NCI-H1436 (cell line): ENCODE data around the gene DOCK8.

Experiments
- DNase-seq: peaks from one replicate; lab custom pipeline; 2025; lab: John Stamatoyannopoulos, UW

Gene DOCK8

GRCh38 chr9:306907-307306, 92.2 kb downstream of the DOCK8 start:
- DNase-seq, result no peak

GRCh38 chr9:311841-312240, 97.2 kb downstream of the DOCK8 start:
- DNase-seq, result no peak

- no peak for DNase-seq
Observed at GRCh38 chr9:312596-313320, 98.1 kb downstream of the DOCK8 start.

GRCh38 chr9:316382-316965, 101.8 kb downstream of the DOCK8 start:
- no peak for DNase-seq

- no peak for DNase-seq
Observed at GRCh38 chr9:318646-319045, 104.0 kb downstream of the DOCK8 start.

GRCh38 chr9:324971-325370, 110.3 kb downstream of the DOCK8 start:
- DNase-seq, result no peak

GRCh38 chr9:326667-327066, 112.0 kb downstream of the DOCK8 start:
- no peak for DNase-seq

- DNase-seq, result no peak
Observed at GRCh38 chr9:328453-328852, 113.8 kb downstream of the DOCK8 start.

GRCh38 chr9:331197-331596, 116.5 kb downstream of the DOCK8 start:
- DNase-seq, result no peak

- DNase-seq, result no peak
Observed at GRCh38 chr9:335373-335772, 120.7 kb downstream of the DOCK8 start.

- DNase-seq, result no peak
Observed at GRCh38 chr9:336039-336438, 121.4 kb downstream of the DOCK8 start.

GRCh38 chr9:338602-339001, 123.9 kb downstream of the DOCK8 start:
- DNase-seq, result no peak

GRCh38 chr9:341634-342421, 127.2 kb downstream of the DOCK8 start:
- DNase-seq, result no peak

- DNase-seq, result no peak
Observed at GRCh38 chr9:343773-344172, 129.1 kb downstream of the DOCK8 start.

GRCh38 chr9:346111-346571, 131.5 kb downstream of the DOCK8 start:
- DNase-seq, result no peak

GRCh38 chr9:347667-348292, 133.1 kb downstream of the DOCK8 start:
- peak; percentile 3 for DNase-seq

- no peak for DNase-seq
Observed at GRCh38 chr9:350384-350783, 135.7 kb downstream of the DOCK8 start.

GRCh38 chr9:351916-352315, 137.3 kb downstream of the DOCK8 start:
- DNase-seq, result no peak

- DNase-seq, result no peak
Observed at GRCh38 chr9:353077-353476, 138.4 kb downstream of the DOCK8 start.

- DNase-seq, result peak; percentile 39
Observed at GRCh38 chr9:354453-354852, 139.8 kb downstream of the DOCK8 start.

GRCh38 chr9:357560-357959, 142.9 kb downstream of the DOCK8 start:
- no peak for DNase-seq

- DNase-seq, result no peak
Observed at GRCh38 chr9:362561-363273, 148.1 kb downstream of the DOCK8 start.
